Natural killer cell treated with Interleukin-12 subunit alpha and Interleukin-12 subunit beta and Interleukin-15 and Interleukin-18, amount 100 ng/mL, for 72 hours (primary cell): ENCODE data around the gene AGER. TPM values are rescaled to one million over a fixed set of nuclear protein-coding genes. Genes with fewer than 3 reads are reported as not detected.
"Not testable (repeated sequence)": the region's sequence is repeated elsewhere in the genome, so short reads cannot be mapped to it uniquely, and the experiment has no call there.

Experiments used
- ATAC-seq, 2 donors: fragments of 150-1000 bp; cut with Tn5 transposase in 1 of 2; sonication (Bioruptor Pico), chemical (Tn5 transposase) in 1 of 2; 2 replicates each; pipeline ENCODE4 v1.10.0; 2021
- DNase-seq: peaks from one replicate; pipeline ENCODE4 v3.0.0; 2022; ENCODE audit warnings: low spot score
- H3K27ac Mint-ChIP-seq, 2 donors: 1 replicate in 1 of 2; 2 replicates in 1 of 2; pipeline ENCODE4 v1.8.0; 2022; ENCODE audit warnings: mixed read lengths in 2 of 2, mild to moderate bottlenecking in 1 of 2, moderate library complexity in 1 of 2
- H3K27me3 Mint-ChIP-seq, 2 donors: 1 replicate in 1 of 2; 2 replicates in 1 of 2; pipeline ENCODE4 v1.8.0; 2022; ENCODE audit warnings: mixed read lengths in 2 of 2
- H3K36me3 Mint-ChIP-seq: one replicate; pipeline ENCODE4 v1.8.0; 2022; ENCODE audit warnings: mixed read lengths
- H3K4me1 Mint-ChIP-seq, 2 donors: 1 replicate in 1 of 2; 2 replicates in 1 of 2; pipeline ENCODE4 v1.8.0; 2022; ENCODE audit warnings: low read depth in 2 of 2, mixed read lengths in 2 of 2, mild to moderate bottlenecking in 1 of 2
- H3K4me3 Mint-ChIP-seq: one replicate; pipeline ENCODE4 v1.8.0; 2022; ENCODE audit warnings: mixed read lengths
- H3K9me3 Mint-ChIP-seq: 2 replicates; pipeline ENCODE4 v1.8.0; 2022; ENCODE audit warnings: mixed read lengths
- total RNA-seq, 2 donors: library from RNA; stranded (reverse); gene quantifications; one replicate each; pipeline ENCODE4 v1.2.3, GENCODE V29; 2022

Gene AGER
- total RNA-seq, 2 donors from 2014 or later, result 15.0 to 29.7 TPM

GRCh38 chr6:32194825-32195651 lies 11.0 kb upstream of the AGER start:
- Mint-ChIP-seq H3K27ac (peak overlapping the region; percentile 96 to 98), H3K27me3 (no peaks in the 10 kb centered on the region), H3K36me3 (no peaks in the 10 kb centered on the region), H3K4me1 (peaks cover 48% of the 10 kb centered on the region in 2 donors), H3K9me3 (no peaks in the 10 kb centered on the region), H3K4me3 (peak overlapping the region; percentile 91)
- DNase-seq, result peak; percentile 34
- no peak for ATAC-seq

GRCh38 chr6:32194388-32194787 lies 10.3 kb upstream of the AGER start:
- no peaks in the 10 kb centered on the region for H3K27me3 Mint-ChIP-seq
- no peaks in the 10 kb centered on the region for H3K9me3 Mint-ChIP-seq
- peaks cover 48% of the 10 kb centered on the region in 2 donors for H3K4me1 Mint-ChIP-seq
- ATAC-seq (no peak), DNase-seq (peak; percentile 13)
- H3K4me3 Mint-ChIP-seq, result peak overlapping the region; percentile 91
- peak overlapping the region; percentile 96 to 98 for H3K27ac Mint-ChIP-seq
- H3K36me3 Mint-ChIP-seq, result no peaks in the 10 kb centered on the region

DNA sequence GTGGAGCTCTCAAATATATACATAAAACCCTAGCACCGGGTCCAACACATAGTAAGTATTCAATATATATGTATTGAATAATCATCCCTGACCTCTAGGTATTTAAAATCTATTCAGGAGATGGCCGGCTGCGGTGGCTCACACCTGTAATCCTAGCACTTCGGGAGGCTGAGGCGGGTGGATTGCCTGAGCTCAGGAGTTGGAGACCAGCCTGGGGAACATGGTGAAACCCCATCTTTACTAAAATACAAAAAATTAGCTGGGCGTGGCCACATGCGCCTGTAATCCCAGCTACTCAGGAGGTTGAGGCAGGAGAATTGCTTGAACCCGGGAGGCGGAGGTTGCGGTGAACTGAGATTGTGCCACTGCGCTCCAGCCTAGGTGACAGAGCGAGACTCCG lies 9.0 kb upstream of the AGER start:
- DNase-seq, H3K9me3 Mint-ChIP-seq, ATAC-seq, H3K36me3 Mint-ChIP-seq, H3K27me3 Mint-ChIP-seq: not testable (repeated sequence)
- peak overlapping the region; percentile 90 for H3K4me3 Mint-ChIP-seq
- H3K27ac Mint-ChIP-seq, result peak overlapping the region; percentile 96 to 98
- H3K4me1 Mint-ChIP-seq, result peaks cover 58 to 60% of the 10 kb centered on the region in 2 donors

GRCh38 chr6:32192608-32193039 lies 8.6 kb upstream of the AGER start, which contains the start of gene GPSM3:
Gene GPSM3, minus strand, starts transcription at chr6:32192643. Its CDS starts 130 bp downstream, at chr6:32192513.
- Mint-ChIP-seq H3K27me3 (no peaks in the 10 kb centered on the region), H3K27ac (peak within 1 kb of the TSS; percentile 96 to 98), H3K36me3 (peaks cover 8% of the 10 kb centered on the region), H3K4me1 (peaks cover 59 to 61% of the 10 kb centered on the region in 2 donors), H3K4me3 (peak within 1 kb of the TSS; percentile 90), H3K9me3 (no peaks in the 10 kb centered on the region)
- ATAC-seq (no peak), DNase-seq (peak; percentile 76)

DNA sequence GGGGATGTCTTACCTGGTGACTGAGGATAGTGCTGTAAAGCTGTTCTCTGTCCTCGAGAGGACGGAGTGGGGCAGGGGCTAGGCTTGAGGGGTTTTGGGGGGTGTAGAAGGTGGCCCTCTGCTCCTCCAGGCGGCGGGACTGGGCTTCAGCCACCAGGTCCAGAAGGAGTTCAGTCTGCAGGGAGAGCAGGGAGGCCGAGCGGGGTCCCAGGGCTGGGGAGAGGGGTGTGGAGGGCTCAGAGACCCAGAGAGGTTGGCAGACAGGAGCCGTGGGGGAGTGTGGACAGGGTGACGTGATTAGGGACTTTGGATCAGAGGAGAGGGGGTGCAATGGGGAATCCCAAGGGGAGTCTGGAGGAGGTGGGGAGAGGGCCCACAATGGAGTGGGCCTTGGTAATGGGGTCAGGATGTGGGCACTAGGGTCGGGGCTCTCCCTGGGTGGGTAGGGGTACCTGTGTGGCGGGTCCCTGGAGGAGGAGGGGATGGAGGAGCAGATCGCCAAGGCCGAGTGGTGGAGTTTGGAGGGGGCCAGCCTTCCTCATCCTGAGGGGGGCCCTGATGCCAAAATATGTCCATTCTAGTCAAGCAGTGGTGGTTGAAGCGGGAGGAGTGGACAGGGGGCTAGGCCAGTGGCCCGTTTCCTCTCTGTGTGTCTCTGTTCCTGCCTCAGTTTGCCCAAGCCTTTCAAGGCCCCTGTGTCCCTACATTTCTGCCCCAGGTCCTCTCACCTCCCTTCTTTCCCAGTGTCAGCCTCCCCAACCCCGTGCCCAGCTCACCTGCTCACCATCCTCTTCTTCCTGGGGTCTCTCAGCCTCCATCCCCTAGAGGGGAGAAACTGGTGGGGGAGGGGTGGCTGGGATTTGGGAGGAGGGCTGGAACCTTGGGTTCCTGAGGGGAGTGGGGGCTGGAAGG lies 7.9 kb upstream of the AGER start:
- DNase-seq, result peak; percentile 82
- no peaks in the 10 kb centered on the region for H3K9me3 Mint-ChIP-seq
- peaks cover 62 to 64% of the 10 kb centered on the region in 2 donors for H3K4me1 Mint-ChIP-seq
- no peak for ATAC-seq
- H3K36me3 Mint-ChIP-seq, result peaks cover 15% of the 10 kb centered on the region
- peak overlapping the region; percentile 90 for H3K4me3 Mint-ChIP-seq
- H3K27me3 Mint-ChIP-seq, result no peaks in the 10 kb centered on the region
- peak overlapping the region; percentile 96 to 98 for H3K27ac Mint-ChIP-seq

- Mint-ChIP-seq H3K27me3 (no peaks in the 10 kb centered on the region), H3K36me3 (peaks cover 21% of the 10 kb centered on the region), H3K27ac (peak overlapping the region; percentile 96 to 98), H3K4me1 (peaks cover 62 to 68% of the 10 kb centered on the region in 2 donors), H3K9me3 (no peaks in the 10 kb centered on the region), H3K4me3 (peak overlapping the region; percentile 90)
- ATAC-seq, result no peak
- DNase-seq, result peak; percentile 50
Observed at GRCh38 chr6:32190911-32191677, 7.0 kb upstream of the AGER start.

DNA sequence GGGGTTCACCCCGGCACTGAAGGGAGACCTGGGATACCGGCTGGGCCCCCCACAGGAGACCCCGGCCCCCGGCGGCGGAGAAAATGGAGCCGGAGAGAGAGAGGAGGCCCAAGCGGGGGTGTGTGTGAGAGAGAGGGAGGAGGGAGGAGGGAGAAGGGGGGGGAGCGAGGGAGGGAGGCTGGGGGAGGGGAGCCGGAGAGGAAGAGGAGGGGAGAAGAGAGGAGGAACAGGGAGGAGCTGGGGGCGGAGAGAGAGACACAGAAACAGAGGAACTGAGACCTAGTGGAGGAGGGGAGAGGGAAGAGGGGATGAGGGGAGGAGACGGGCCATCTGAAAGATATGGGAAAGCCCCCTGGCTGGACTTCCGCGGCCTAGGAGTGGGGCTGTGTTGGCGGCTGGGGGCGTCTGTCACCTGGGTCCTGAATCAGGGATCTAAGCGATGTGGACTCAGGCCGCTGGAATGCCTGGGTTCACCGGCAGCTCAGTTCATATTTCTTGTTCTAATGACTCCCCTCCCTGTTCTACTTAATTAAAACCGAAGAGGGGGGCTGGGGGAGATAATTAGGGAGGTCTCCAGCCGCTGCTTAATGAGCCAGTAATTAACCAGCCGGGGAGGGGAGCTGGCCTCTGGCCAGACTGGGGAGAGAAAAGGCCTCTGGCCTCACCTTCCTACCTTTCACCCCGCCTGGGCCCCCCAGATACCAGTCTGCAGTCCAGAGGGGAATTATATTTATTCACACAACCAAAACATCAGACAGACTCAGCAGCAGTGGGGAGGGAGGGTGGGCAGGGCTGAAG lies 6.2 kb upstream of the AGER start, which contains the start of gene PBX2:
PBX2 (minus strand) TSS at position 149 of the 798 bp plus-strand sequence. CDS start 287 bp downstream, outside the sequence.
- Mint-ChIP-seq H3K4me1 (peaks cover 64 to 71% of the 10 kb centered on the region in 2 donors), H3K4me3 (peak within 1 kb of the TSS; percentile 99)

GRCh38 chr6:32189742-32190053 lies 5.6 kb upstream of the AGER start:
- H3K9me3 Mint-ChIP-seq, result no peaks in the 10 kb centered on the region
- peak overlapping the region; percentile 96 to 98 for H3K27ac Mint-ChIP-seq
- no peaks in the 10 kb centered on the region for H3K27me3 Mint-ChIP-seq
- H3K36me3 Mint-ChIP-seq, result peaks cover 21% of the 10 kb centered on the region
- ATAC-seq (peak; percentile 0 to 2), DNase-seq (peak; percentile 61)
- peaks cover 58 to 65% of the 10 kb centered on the region in 2 donors for H3K4me1 Mint-ChIP-seq
- H3K4me3 Mint-ChIP-seq, result peak overlapping the region; percentile 99

More for the DNA sequence above, 6.2 kb upstream of the AGER start, which contains the start of gene PBX2:
- DNase-seq, result peak; percentile 91
- Mint-ChIP-seq H3K27me3 (no peaks in the 10 kb centered on the region), H3K27ac (peak within 1 kb of the TSS; percentile 96 to 98), H3K9me3 (no peaks in the 10 kb centered on the region), H3K36me3 (peaks cover 21% of the 10 kb centered on the region)
- ATAC-seq, result peak; percentile 82 to 89

GRCh38 chr6:32189069-32189741 lies 5.2 kb upstream of the AGER start:
- Mint-ChIP-seq H3K4me1 (peaks cover 56 to 60% of the 10 kb centered on the region in 2 donors), H3K27me3 (no peaks in the 10 kb centered on the region), H3K36me3 (peaks cover 21% of the 10 kb centered on the region), H3K27ac (peak overlapping the region; percentile 96 to 98), H3K9me3 (no peaks in the 10 kb centered on the region), H3K4me3 (peak overlapping the region; percentile 99)
- DNase-seq, result peak; percentile 56
- ATAC-seq, result no peak

DNA sequence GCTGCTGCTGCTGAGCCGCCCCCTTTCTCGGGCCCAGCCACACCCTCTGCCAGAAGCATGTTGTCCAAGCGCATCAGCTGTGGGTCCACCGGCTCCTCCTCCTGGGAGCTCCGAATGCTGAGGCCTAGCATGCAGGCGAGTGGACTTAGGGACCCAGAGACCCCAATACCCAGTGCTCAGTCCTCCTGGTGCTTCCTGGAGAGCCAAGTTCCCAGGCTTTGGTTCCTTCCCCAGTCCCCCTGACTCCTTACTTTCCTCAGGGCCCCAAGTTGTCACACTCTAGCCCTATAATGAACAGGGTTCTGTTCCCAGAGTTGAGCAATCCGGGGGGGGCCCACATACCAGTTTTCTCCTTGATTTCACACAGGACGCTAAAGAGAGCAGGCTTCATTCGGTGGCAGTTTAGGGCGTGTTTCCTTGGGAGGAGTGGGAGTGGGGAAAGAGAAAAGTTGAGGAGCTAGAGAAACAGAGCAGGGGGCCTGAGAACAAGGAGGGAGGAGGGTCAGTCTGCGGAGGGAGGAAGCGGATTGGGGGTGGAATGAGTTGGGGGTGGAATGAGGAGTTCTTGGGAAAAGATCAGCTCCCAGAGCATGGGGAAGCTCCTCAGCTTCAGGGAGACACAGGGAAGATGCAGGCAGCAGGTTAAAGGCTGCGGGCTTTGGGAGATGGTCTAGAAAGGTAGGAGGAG lies 4.5 kb upstream of the AGER start:
- Mint-ChIP-seq H3K4me1 (peaks cover 50 to 53% of the 10 kb centered on the region in 2 donors), H3K27me3 (no peaks in the 10 kb centered on the region)

DNA sequence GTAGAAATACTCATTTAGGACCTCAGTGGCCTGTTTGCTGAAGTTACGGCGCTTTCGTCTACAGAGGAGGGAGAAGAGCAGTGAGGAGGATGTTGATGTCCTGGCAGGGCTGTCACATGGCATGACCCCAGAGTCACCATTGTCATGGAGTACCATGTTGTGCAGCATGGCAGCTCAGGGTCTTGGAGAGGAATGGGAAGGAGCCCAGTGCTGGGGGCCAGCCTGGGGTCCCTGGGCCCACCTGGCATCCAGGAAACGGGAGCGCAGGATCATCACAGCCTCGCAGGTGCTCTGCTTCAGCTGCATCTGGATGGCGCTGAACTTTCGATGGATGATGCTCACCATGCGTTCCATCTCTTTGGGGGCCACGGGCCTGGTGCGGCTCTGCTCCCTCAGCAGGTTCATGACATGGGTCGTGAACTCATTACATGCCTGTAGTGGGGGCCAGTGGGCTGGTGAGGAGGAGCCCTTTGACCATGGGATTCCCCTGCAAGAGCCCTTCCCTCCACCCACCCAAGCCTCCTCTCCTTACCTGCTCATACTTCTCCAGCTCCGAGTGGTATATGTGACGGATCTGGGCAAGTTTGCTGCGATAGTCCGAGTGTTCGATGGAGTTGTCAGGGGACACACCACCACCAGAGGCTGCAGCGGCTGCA lies 3.8 kb upstream of the AGER start:
- Mint-ChIP-seq H3K4me1 (peaks cover 46 to 47% of the 10 kb centered on the region in 2 donors), H3K36me3 (peaks cover 21% of the 10 kb centered on the region), H3K4me3 (peak overlapping the region; percentile 40), H3K27ac (peak overlapping the region; percentile 96 to 98)
- peak; percentile 57 for DNase-seq
- not testable (repeated sequence) for H3K27me3 Mint-ChIP-seq, H3K9me3 Mint-ChIP-seq, ATAC-seq

More for the DNA sequence above, 4.5 kb upstream of the AGER start:
- peak overlapping the region; percentile 99 for H3K4me3 Mint-ChIP-seq
- peak overlapping the region; percentile 96 to 98 for H3K27ac Mint-ChIP-seq
- no peaks in the 10 kb centered on the region for H3K9me3 Mint-ChIP-seq
- H3K36me3 Mint-ChIP-seq, result peaks cover 21% of the 10 kb centered on the region
- ATAC-seq, result no peak
- DNase-seq, result peak; percentile 58
